Loucy (cell line): ENCODE measurements around the gene LAMB4.

Experiments
- CTCF ChIP-seq: fragments of 200-600 bp; sonication (generic); conservative IDR thresholded peaks from 2 replicates; pipeline ENCODE4 v1.5.1; 2014; ENCODE audit warnings: mild to moderate bottlenecking, antibody characterized with exemption, low read length
- EZH2phosphoT487 ChIP-seq: fragments of 200-600 bp; IDR thresholded peaks from 2 replicates; pipeline ENCODE4 v1.6.1; 2018; ENCODE audit warnings: antibody characterized with exemption, mild to moderate bottlenecking, moderate library complexity, borderline replicate concordance

DNA sequence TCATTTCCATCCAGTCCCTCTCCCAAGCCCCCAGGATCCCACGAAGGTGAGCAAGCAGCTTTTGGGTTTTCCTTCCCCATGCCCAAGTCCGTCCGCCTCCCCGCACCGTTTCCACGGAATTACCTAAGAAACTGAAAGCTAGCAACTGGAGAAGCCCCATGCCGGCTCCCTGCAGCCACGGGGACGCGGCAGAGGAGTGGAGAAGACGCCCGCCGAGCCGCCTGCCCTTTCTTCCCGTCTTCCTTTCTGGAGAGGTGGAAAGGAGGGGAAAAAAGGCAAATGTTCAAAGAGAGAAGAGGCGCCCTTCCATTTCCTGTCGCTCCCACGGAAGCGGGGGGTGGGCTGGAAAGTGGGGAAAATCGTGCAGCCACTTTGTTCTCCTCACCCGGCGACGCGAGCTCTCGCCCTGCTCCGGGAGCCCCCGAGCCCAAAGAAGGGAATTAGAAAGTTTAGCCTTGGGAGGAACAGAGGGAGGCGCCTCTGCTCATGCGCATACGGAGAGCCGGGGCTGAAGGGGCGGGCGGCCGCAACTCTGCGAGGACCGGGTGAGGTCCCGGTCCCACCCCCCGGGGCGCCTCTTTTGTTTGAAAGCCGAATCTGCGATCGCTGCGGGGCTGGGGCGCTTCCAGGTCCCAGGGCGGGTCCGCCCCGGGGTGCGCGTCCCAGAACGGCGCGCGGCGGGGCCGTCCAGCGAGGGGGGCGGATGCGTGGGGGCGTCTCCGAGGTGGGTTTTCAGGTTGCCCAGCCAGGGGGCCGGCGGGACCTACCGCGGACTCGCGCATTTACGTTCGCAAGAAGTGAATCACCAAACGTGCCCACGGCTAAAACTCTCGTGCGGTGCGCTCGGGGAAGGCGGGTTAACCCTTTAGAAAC is 127.2 kb downstream of the LAMB4 start, which contains the start of gene LAMB1:
- no peak for TF ChIP-seq CTCF
- no peak for TF ChIP-seq EZH2phosphoT487
